B cell (primary cell): ENCODE measurements around the gene CDK18.

ENCODE experiments used
- CTCF ChIP-seq: fragments of 200-600 bp; IDR thresholded peaks from one replicate; pipeline ENCODE4 v1.8.0; 2022; ENCODE audit warnings: antibody characterized with exemption, mild to moderate bottlenecking
- EZH2 ChIP-seq: IDR thresholded peaks from 2 replicates; pipeline ENCODE4 v1.6.1; 2012; ENCODE audit warnings: borderline replicate concordance, low read depth, mild to moderate bottlenecking, moderate library complexity, low read length; ENCODE audit not compliant: insufficient read depth, poor library complexity, severe bottlenecking

DNA sequence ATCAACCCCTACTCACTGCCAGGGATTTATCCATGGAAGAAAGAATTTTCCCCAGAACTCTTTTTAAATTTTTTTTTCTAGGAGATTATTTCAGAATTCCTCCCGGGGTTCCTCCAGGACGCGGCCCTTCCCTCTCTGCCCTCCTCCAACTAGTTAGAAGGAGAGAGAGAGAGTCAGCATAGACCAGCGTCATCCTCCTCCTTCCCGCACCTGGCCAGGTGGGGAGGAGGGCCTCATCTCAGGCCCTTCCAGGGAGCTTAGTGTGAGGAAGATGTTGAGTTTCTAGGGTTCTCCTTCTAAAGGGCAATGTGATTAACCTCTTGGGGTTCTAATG lies 63.6 kb downstream of the CDK18 start:
- TF ChIP-seq EZH2 (no peak), CTCF (no peak)
